Activated T-cell treated with anti-CD3 and anti-CD28 coated beads for 1 hour (primary cell): Measurements from ENCODE around the gene ZNF618.

ENCODE experiments used
- DNase-seq: peaks from one replicate; pipeline ENCODE4 v3.0.0-alpha.2; 2020; ENCODE audit warnings: low read depth

Gene ZNF618

GRCh38 chr9:113911850-113912557, 35.9 kb downstream of the ZNF618 start:
- DNase-seq, result no peak

DNA sequence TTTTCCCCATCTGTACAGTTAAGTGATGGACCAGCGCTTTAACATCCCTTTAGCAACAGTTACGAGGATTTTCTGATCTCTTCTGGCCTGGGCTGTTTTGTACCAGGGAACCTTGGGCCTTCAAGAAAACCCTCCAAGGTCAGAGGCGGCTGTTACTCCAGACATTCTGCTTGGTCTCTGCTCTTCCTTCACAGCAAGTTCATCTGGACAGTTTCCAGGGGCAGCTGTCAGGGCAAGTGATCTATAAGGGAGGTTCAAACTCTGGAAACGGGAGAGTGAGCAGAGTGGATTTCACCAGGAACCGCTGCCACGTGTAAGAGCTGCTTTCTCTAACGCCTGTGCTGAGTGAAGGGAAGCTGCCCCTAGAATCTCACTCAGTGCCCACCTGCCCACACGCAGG, 36.7 kb downstream of the ZNF618 start:
- no peak for DNase-seq

GRCh38 chr9:113913426-113914195, 37.5 kb downstream of the ZNF618 start:
- no peak for DNase-seq

GRCh38 chr9:113914517-113914916, 38.4 kb downstream of the ZNF618 start:
- no peak for DNase-seq

DNA sequence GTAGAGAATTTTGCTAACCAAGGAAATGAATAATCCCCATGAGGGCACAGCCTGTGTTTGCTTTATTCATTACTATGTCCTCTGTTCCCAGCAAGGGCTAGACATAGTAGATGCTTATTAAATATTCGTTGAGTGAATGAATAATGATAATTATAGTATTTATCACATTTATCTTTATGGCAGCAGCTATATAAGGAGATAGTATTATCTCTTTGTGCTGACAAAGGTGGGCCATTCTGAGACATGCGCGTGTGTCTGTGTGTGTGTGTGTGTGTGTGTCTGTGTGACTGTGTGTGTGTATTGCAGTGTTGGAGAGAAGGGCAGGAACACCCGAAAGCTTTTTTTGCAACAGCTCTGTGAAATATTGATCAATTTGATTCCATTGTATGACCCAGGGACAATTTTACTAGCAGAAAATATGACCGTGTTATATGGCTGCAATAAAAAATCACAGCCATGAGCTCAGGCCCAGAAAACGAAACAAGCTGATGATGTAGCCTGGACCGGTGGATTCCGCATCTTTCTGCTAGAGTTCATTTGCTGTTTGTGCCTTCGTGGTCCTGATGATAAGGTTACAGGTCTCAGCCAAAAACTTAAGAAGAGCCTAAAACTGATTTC, 39.8 kb downstream of the ZNF618 start:
- no peak for DNase-seq

DNA sequence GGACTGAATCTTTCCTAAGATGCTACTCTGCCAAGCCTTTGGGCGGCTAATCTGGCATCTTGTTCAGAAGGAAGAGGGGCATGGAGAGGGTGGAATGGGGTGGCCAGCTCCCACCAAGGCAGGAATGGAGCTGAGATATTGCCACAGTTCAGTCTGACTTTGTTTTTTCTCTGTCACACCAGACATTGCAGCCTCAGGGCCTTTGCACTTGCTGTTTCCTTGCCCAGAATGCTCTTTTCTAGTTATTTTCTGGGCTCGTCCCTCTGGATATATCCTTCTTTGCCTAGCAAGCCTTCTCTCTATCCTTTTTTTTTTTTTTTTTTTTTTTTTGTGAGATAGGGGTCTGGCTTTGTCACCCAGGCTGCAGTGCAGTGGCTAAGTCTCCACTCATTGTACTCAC, 40.8 kb downstream of the ZNF618 start:
- no peak for DNase-seq

- no peak for DNase-seq
These were observed 42.7 kb downstream of the ZNF618 start for GRCh38 chr9:113918697-113919350.

DNA sequence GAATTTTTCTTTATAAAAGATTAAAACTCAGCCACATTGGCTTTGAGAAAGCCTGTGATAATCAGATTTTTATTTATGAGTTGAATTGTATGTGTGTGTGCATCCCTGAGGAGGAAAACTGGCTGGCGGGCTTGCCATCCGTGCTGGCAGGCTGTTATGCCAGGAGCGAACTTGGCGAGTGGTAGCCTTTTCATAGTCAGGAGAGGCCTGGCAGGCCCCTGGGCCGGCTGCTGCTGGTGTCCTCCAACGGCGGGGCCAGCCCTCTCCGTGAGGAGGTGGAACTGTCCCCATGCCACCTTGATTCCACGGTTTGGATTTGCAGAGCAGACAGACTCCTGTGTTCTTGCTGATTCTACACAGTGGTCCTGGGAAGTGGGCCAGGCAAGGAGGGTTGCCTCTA, 43.3 kb downstream of the ZNF618 start:
- DNase-seq, result no peak

- no peak for DNase-seq
These were observed 43.8 kb downstream of the ZNF618 start for GRCh38 chr9:113919871-113920270.

DNA sequence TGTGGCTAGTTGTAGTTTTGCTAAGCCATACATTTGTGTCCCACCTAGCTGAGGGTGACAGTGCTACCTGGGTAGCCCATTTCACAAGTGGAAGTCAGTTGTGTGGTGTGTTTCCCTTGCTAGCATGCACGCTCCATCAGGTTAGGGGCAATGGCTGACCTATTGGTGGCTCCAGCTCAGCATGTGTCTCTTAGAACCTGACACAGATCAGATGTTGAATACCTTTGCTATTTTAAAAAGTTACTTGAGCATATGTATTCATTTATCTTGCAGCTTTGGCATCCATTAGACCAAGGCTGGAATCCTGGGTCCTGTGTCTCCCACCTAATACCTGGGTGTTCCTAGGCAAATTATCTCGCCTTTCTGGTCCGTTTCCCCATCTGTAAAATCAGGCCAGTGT, 44.8 kb downstream of the ZNF618 start:
- DNase-seq, result no peak

GRCh38 chr9:113921396-113921925, 45.4 kb downstream of the ZNF618 start:
- DNase-seq, result no peak

DNA sequence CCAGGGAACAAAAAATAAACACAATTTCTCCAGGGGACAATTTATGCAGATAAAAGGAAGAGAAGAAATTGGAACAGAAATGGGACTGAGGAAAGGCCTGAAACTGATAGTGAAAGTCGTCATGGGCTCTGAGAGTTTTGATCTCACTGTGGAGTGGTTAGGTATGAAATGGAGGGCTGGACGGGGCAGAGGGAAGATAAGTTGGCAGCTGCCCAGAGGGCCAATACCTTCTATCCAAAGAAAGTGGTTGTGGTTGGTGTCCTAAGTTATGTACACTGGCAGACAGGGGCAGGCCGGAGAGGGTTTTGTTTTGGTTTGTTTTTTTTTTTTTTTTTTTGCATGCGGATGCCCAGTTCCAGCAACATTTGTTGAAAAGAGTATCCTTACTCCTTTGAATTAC, 46.1 kb downstream of the ZNF618 start:
- no peak for DNase-seq

DNA sequence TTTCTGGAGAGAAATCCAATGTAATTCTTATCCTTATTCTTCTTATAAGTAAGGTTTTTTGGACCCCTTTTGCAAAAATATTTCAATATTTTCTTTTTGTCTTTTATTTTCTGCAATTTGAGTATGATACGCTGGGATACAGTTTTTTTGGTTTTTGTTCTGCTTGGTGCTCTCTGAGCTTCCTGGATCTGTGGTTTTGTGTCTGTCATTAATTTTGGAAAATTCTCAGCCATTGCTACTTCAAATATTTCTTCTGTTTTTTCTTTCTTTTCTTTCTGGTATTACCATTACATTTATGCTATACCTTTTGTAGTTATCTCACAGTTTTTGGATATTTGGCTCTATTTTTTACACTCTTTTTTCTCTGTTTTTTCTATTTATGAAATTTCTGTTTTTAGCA, 50.1 kb downstream of the ZNF618 start:
- no peak for DNase-seq

- no peak for DNase-seq
These were observed 51.2 kb downstream of the ZNF618 start for GRCh38 chr9:113927277-113927676.

DNA sequence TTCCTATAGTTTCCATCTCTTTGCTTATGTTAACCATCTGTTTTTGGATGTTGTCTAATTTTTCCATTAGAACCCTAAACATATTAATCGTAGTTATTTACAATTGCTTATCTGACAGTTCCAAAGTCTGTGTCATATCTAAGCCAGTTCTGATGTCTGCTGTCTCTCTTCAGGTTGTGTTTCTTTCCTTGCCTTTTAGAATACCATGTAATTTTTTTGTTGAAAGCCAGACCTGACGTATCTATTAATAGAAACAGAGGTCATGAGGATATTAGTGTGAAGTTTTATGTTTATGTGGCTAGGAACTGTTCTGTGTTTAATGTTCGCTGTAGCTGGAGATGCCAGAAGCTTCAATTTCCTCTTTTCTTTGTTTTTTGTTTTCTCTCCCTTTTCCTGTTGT, 52.2 kb downstream of the ZNF618 start:
- DNase-seq, result no peak

- DNase-seq, result no peak
These were observed 53.7 kb downstream of the ZNF618 start for GRCh38 chr9:113929634-113930389.

GRCh38 chr9:113930390-113930783, 54.3 kb downstream of the ZNF618 start:
- no peak for DNase-seq

GRCh38 chr9:113931140-113931539, 55.0 kb downstream of the ZNF618 start:
- DNase-seq, result no peak

GRCh38 chr9:113931777-113932176, 55.7 kb downstream of the ZNF618 start:
- no peak for DNase-seq

GRCh38 chr9:113932906-113933584, 56.9 kb downstream of the ZNF618 start:
- no peak for DNase-seq

- no peak for DNase-seq
These were observed 57.6 kb downstream of the ZNF618 start for GRCh38 chr9:113933671-113934070.
